ENCODE data around the gene GRM2.
"Not testable (repeated sequence)": the region's sequence is repeated elsewhere in the genome, so short reads cannot be mapped to it uniquely, and the experiment has no call there.

GRM2 gene

GRCh38 chr3:51729042-51729633 is 22.3 kb downstream of the GRM2 start:
- DNase-seq: no peak

GRCh38 chr3:51733859-51734571 is 27.1 kb downstream of the GRM2 start:
- no peak for DNase-seq

- DNase-seq: no peak
Measured at GRCh38 chr3:51734572-51734907, 27.7 kb downstream of the GRM2 start.

- DNase-seq: no peak
Measured at GRCh38 chr3:51735039-51735438, 28.2 kb downstream of the GRM2 start.

GRCh38 chr3:51735950-51736349 is 29.1 kb downstream of the GRM2 start:
- DNase-seq: no peak

- no peak for DNase-seq
Measured at GRCh38 chr3:51739110-51739509, 32.2 kb downstream of the GRM2 start.

GRCh38 chr3:51742320-51742719 is 35.5 kb downstream of the GRM2 start:
- DNase-seq: not testable (repeated sequence)

GRCh38 chr3:51742978-51743377 is 36.1 kb downstream of the GRM2 start:
- not testable (repeated sequence) for DNase-seq

- DNase-seq: no peak
Measured at GRCh38 chr3:51747840-51748239, 41.0 kb downstream of the GRM2 start.

GRCh38 chr3:51748327-51748726 is 41.5 kb downstream of the GRM2 start:
- DNase-seq: no peak

GRCh38 chr3:51750878-51751277 is 44.0 kb downstream of the GRM2 start:
- no peak for DNase-seq

GRCh38 chr3:51751287-51751686 is 44.4 kb downstream of the GRM2 start:
- no peak for DNase-seq

GRCh38 chr3:51753763-51754750 is 47.2 kb downstream of the GRM2 start:
- not testable (repeated sequence) for DNase-seq

GRCh38 chr3:51759203-51759602 is 52.3 kb downstream of the GRM2 start:
- DNase-seq: no peak
